Ectodermal cell (in vitro differentiated cells): ENCODE measurements around the gene TNFRSF13B.

Experiments
- H3K27ac ChIP-seq: 2 replicates; pipeline ENCODE4 v1.7.0; 2013; ENCODE audit warnings: mild to moderate bottlenecking, low read depth, low read length; ENCODE audit not compliant: insufficient read depth, poor library complexity, severe bottlenecking
- H3K27me3 ChIP-seq: 2 replicates; pipeline ENCODE4 v1.7.0; 2013; ENCODE audit warnings: mild to moderate bottlenecking, low read length; ENCODE audit not compliant: insufficient read depth, control insufficient read depth, poor library complexity, severe bottlenecking
- H3K36me3 ChIP-seq: one replicate; pipeline ENCODE4 v1.7.0; 2013; ENCODE audit warnings: low read length; ENCODE audit not compliant: control insufficient read depth, insufficient read depth
- H3K4me1 ChIP-seq: one replicate; pipeline ENCODE4 v1.7.0; 2013; ENCODE audit warnings: low read length; ENCODE audit not compliant: control insufficient read depth, insufficient read depth
- H3K4me3 ChIP-seq: 2 replicates; pipeline ENCODE4 v1.7.0; 2013; ENCODE audit warnings: low read depth, low read length, control low read depth; ENCODE audit not compliant: insufficient read depth
- H3K9me3 ChIP-seq: 2 replicates; pipeline ENCODE4 v1.7.0; 2013; ENCODE audit warnings: mild to moderate bottlenecking, low read length, moderate library complexity; ENCODE audit not compliant: control insufficient read depth
- WGBS, 2 experiments: methylation state at CpG; one replicate each; pipeline ENCODE4 v1.1.7; 2013; ENCODE audit warnings: missing lambda C conversion rate in 2 of 2; 5-methylcytosine and 5-hydroxymethylcytosine counted together

TNFRSF13B gene

GRCh38 chr17:16917671-16918394 is 54.1 kb downstream of the TNFRSF13B start:
- no peaks in the 10 kb centered on the region for H3K4me1 ChIP-seq
- H3K9me3 ChIP-seq: no peaks in the 10 kb centered on the region
- H3K4me3 ChIP-seq: no peak overlapping the region
- WGBS, 2 experiments: 94 to 96% methylated on average over 7 of the region's 7 CpGs
- H3K27me3 ChIP-seq: no peaks in the 10 kb centered on the region
- no peaks in the 10 kb centered on the region for H3K36me3 ChIP-seq
- no peak overlapping the region for H3K27ac ChIP-seq

DNA sequence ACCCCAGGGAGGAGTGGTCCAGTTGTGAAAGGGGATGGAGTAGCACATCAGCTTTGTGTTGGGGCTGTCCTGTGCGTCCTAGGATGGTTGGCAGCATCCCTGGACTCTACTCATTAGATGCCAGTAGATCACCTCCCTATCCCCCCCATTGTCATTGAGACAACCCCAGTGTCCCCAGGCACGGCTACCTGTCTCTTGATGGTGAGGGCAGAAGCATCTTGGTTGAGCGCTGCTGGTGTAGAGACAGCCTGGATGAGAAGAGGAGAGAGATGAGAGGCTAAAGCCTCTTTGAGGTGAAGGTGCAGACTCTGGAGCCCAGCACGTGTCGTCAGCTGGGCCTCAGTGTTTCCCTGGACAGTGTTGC is 55.4 kb downstream of the TNFRSF13B start:
- WGBS, 2 experiments: 93 to 94% methylated on average over 5 of the region's 5 CpGs
- Histone ChIP-seq H3K4me3 (no peak overlapping the region), H3K27ac (no peak overlapping the region), H3K9me3 (no peaks in the 10 kb centered on the region), H3K4me1 (no peaks in the 10 kb centered on the region), H3K27me3 (no peaks in the 10 kb centered on the region), H3K36me3 (no peaks in the 10 kb centered on the region)

DNA sequence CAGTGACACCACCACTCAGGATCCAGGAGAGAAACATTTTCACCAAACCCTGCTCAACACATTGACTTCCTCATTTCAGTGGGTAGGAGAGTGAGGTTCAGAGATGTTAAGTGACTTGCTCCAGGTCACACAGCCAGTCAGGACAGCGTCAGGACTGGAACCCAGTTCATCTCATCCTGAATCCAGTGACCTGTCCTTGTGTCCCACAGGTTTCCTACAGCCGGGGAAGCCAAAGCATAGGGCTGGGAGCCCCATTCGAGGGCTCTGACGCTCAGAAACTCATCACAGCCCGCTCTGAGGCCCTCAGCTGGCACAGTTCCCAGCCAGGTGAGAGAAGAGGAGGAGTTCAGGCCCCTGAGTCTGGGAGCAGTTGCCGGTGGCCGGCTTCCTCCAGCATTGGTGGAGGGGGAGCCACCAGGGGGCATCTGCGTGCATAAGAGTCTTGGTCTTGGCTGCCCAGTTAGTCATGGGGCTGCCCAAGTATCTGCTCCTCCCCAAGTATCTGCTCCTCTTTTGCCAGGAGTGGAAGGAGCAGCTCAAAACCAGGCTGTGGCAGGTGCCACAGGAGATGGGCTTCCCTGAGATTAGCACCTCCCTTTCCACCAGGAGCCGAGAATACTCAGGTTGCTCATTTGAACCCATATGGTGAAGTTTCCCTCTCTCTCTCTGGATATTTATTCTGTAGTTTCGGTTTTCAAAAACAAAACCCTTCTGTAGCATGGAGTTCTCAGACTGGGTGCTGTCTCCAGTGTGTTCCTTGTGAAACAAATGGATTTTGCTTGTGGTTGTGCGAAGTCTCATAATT is 56.0 kb downstream of the TNFRSF13B start:
- Histone ChIP-seq H3K36me3 (no peaks in the 10 kb centered on the region), H3K27me3 (no peaks in the 10 kb centered on the region)

DNA sequence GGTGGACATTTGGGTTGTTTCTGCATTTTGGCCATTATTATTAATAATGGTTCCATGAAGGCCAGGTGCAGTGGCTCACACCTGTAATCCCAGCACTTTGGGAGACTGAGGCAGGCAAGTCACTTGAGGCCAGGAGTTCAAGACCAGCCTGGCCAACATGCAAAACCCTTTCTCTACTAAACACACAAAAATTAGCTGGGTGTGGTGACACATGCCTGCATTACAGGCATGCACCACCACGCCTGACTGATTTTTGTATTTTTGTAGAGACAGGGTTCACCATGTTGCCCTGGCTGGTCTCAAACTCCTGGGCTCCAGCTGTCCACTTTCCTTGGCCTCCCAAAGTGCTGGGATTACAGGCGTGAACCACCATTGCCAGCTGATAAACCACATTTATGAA is 58.5 kb downstream of the TNFRSF13B start:
- Histone ChIP-seq H3K36me3 (no peaks in the 10 kb centered on the region), H3K4me3 (no peak overlapping the region), H3K4me1 (no peaks in the 10 kb centered on the region), H3K27ac (no peak overlapping the region), H3K9me3 (no peaks in the 10 kb centered on the region), H3K27me3 (no peaks in the 10 kb centered on the region)
- WGBS, 2 experiments: 91 to 93% methylated on average over 2 of the region's 2 CpGs

More for the DNA sequence above, 56.0 kb downstream of the TNFRSF13B start:
- Histone ChIP-seq H3K4me1 (no peaks in the 10 kb centered on the region), H3K9me3 (no peaks in the 10 kb centered on the region), H3K27ac (no peak overlapping the region), H3K4me3 (no peak overlapping the region)
- 64 to 67% methylated on average over 11 of the region's 11 CpGs for WGBS, 2 experiments

GRCh38 chr17:16912021-16912962 is 59.6 kb downstream of the TNFRSF13B start:
- Histone ChIP-seq H3K27ac (no peak overlapping the region), H3K27me3 (no peaks in the 10 kb centered on the region), H3K4me3 (no peak overlapping the region), H3K36me3 (no peaks in the 10 kb centered on the region), H3K9me3 (no peaks in the 10 kb centered on the region), H3K4me1 (no peaks in the 10 kb centered on the region)
- WGBS, 2 experiments: 90 to 94% methylated on average over 17 of the region's 17 CpGs

GRCh38 chr17:16911141-16911937 is 60.6 kb downstream of the TNFRSF13B start:
- H3K4me3 ChIP-seq: no peak overlapping the region
- H3K9me3 ChIP-seq: no peaks in the 10 kb centered on the region
- no peaks in the 10 kb centered on the region for H3K36me3 ChIP-seq
- H3K27me3 ChIP-seq: no peaks in the 10 kb centered on the region
- WGBS, 2 experiments: 91 to 92% methylated on average over 17 of the region's 17 CpGs
- no peak overlapping the region for H3K27ac ChIP-seq
- no peaks in the 10 kb centered on the region for H3K4me1 ChIP-seq

- WGBS, 2 experiments: 90 to 91% methylated on average over 8 of the region's 8 CpGs
- no peak overlapping the region for H3K27ac ChIP-seq
- H3K36me3 ChIP-seq: no peaks in the 10 kb centered on the region
- H3K9me3 ChIP-seq: no peaks in the 10 kb centered on the region
- H3K4me3 ChIP-seq: no peak overlapping the region
- H3K27me3 ChIP-seq: no peaks in the 10 kb centered on the region
- no peaks in the 10 kb centered on the region for H3K4me1 ChIP-seq
Observed at GRCh38 chr17:16910341-16910740, 61.6 kb downstream of the TNFRSF13B start.

DNA sequence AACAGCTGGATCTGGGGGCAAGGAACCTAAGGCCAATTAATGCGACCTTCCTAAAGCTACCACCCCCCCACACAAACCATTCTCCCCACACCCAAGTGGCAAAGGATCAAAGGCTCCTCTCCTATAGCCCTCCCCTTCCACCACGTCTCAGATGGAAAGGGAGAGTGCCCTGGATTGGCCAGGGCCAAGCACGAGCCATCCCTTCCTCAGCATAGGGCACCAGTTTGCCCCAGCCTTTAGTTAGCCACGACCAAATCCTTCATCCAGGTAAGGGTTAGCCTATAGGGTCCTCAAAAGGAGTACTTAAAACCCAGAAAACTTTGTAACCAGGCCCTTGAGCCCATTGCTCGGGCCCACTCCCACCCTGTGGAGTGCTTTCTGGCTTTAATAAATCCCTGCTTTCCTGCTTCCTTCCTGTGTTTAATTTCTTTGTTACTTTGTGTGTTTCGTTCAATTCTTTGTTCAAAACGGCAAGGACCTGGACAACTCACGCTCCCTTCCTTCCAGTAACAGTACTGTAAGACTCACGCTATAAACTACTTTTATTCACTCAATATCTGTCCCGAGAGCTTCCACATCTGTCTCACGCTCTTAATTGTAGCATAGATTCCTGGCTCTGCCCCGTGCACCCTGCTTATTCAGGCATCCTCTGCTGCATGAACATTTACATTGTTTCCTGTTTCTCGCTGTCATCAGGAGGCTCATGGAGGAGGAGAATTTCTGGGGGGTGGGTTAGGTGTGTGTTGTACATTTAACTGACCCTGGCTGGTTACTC is 62.3 kb downstream of the TNFRSF13B start:
- H3K4me3 ChIP-seq: no peak overlapping the region
- H3K36me3 ChIP-seq: no peaks in the 10 kb centered on the region
- no peak overlapping the region for H3K27ac ChIP-seq
- no peaks in the 10 kb centered on the region for H3K27me3 ChIP-seq
- WGBS, 2 experiments: 72 to 75% methylated on average over 13 of the region's 13 CpGs
- H3K9me3 ChIP-seq: no peaks in the 10 kb centered on the region
- H3K4me1 ChIP-seq: no peaks in the 10 kb centered on the region

DNA sequence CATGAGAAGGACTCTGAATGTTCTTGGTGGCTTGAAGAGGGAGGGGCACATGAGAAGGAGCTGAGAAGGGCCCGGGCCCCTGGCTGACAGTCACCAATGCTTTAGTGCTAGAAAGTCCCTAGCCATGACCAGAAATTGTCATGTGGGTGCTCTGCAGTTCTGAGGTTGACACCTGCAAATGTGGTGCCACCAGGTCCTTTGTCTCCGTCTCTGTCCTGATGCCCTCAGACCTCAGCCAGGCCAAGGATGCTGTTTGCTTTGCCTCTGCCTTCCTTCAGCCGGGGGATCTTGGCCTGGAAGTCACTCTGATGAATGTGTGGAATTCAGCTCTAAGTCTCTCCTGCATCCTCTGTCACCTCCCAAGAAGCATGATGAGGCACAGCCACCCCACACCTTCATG is 63.6 kb downstream of the TNFRSF13B start:
- Histone ChIP-seq H3K27ac (no peak overlapping the region), H3K36me3 (no peaks in the 10 kb centered on the region), H3K27me3 (no peaks in the 10 kb centered on the region), H3K4me3 (no peak overlapping the region), H3K4me1 (no peaks in the 10 kb centered on the region), H3K9me3 (no peaks in the 10 kb centered on the region)
- 90 to 95% methylated on average over 3 of the region's 3 CpGs for WGBS, 2 experiments
